ENCODE measurements around the gene SNTB2. TPM values are rescaled to one million over a fixed set of nuclear protein-coding genes. Genes with fewer than 3 reads are reported as not detected.

Gene SNTB2
- total and polyA plus RNA-seq, 2 of the 13 experiments (the other 11 are each of a cell fraction or from before 2014, with no cell fraction given): 11.5 to 19.2 TPM

GRCh38 chr16:69301861-69302260 lies 114.9 kb downstream of the SNTB2 start:
- Histone ChIP-seq H3K4me3 (replicated peaks in 1 of 3; ENCODE audit: insufficient read depth in 1 of 3, low read depth in 2 of 3, low read length in 3 of 3) (no peak overlapping the region), H4K20me1 (ENCODE audit: insufficient read depth, low read length) (no peaks in the 10 kb centered on the region), H3K4me2 (ENCODE audit: low read depth, low read length) (no peak overlapping the region), H2AFZ (ENCODE audit: low read length) (no peak overlapping the region), H3K4me1 (ENCODE audit: insufficient read depth, low read length) (peaks cover 21% of the 10 kb centered on the region), H3K79me2 (ENCODE audit: insufficient read depth, low read length) (no peaks in the 10 kb centered on the region), H3K9me3 (ENCODE audit: low read length) (no peaks in the 10 kb centered on the region), H3K36me3 (replicated peaks in 1 of 2; ENCODE audit: control insufficient read depth in 1 of 2, insufficient read depth in 2 of 2, low read length in 2 of 2) (peaks cover 13 to 30% of the 10 kb centered on the region in 2 experiments), H3K27me3 (ENCODE audit: control insufficient read depth in 1 of 2, insufficient read depth in 2 of 2, low read length in 2 of 2) (no peaks in the 10 kb centered on the region), H3K27ac (ENCODE audit: extremely low read length, insufficient read depth, low read length) (no peak overlapping the region), H3K9ac (ENCODE audit: insufficient read depth, low read depth, low read length) (no peak overlapping the region)
- in situ Hi-C loops (cut with HindIII; ENCODE audit: extremely low pct_ligation_motif_present, low pct_unique_long_range_greater_than_20kb): no loop called here
- POLR2A ChIA-PET: no interaction called here
- no peak for DNase-seq (ENCODE audit: low spot score)
- intact Hi-C loops (cut with micrococcal nuclease; ENCODE audit: unreplicated experiment): no loop called here
- FAIRE-seq: no peak
- no TSS peak for BruUV-seq (replicated peaks)
- 98% methylated on average over 4 of the region's 4 CpGs for WGBS (ENCODE audit: low lambda C conversion rate)
- ATAC-seq: no peak
- TF ChIP-seq SIN3A (IDR thresholded peaks at IDR 0.05; ENCODE audit: borderline replicate concordance, low read depth, low read length) (no peak), CBX5 (CRISPR knock-in tag; IDR thresholded peaks at IDR 0.05; ENCODE audit: borderline replicate concordance) (no peak), NAIF1 (CRISPR knock-in tag; IDR thresholded peaks at IDR 0.05; ENCODE audit: borderline replicate concordance) (no peak), ELF4 (CRISPR knock-in tag; IDR thresholded peaks at IDR 0.05; ENCODE audit: borderline replicate concordance) (no peak), TOE1 (CRISPR knock-in tag; IDR thresholded peaks at IDR 0.05) (no peak), NR2C2 (CRISPR knock-in tag; IDR thresholded peaks at IDR 0.05; ENCODE audit: borderline replicate concordance) (no peak), THYN1 (CRISPR knock-in tag; IDR thresholded peaks at IDR 0.05; ENCODE audit: borderline replicate concordance, low read depth) (no peak), NONO (IDR thresholded peaks at IDR 0.05) (no peak), NONO (CRISPR knock-in tag; conservative IDR thresholded peaks at IDR 0.05) (no peak), PAXIP1 (CRISPR knock-in tag; conservative IDR thresholded peaks at IDR 0.05) (no peak), RNF219 (CRISPR knock-in tag; IDR thresholded peaks at IDR 0.05) (no peak), ATM (IDR thresholded peaks at IDR 0.05; ENCODE audit: borderline replicate concordance) (no peak), NCOA5 (CRISPR knock-in tag; IDR thresholded peaks at IDR 0.05) (no peak), FOSL2 (CRISPR knock-in tag; IDR thresholded peaks at IDR 0.05) (no peak)
- CTCF ChIA-PET (ENCODE audit: low intra/inter-chr PET ratio, low total read pairs): no interaction called here
